WERI-Rb-1 (cell line): ENCODE results near the gene PPFIA2.

Source experiments
- DNase-seq: peaks from one replicate; pipeline ENCODE4 v3.0.0-alpha.2; 2020
- H3K27ac ChIP-seq: fragments of 250-450 bp; sonication (Bioruptor Pico); 2 replicates; pipeline ENCODE4 v1.5.1; 2020; ENCODE audit warnings: mild to moderate bottlenecking, moderate library complexity
- H3K27me3 ChIP-seq: fragments of 250-450 bp; sonication (Bioruptor Pico); 2 replicates; pipeline ENCODE4 v1.5.1; 2021; ENCODE audit warnings: mild to moderate bottlenecking, low read depth, moderate library complexity; ENCODE audit not compliant: insufficient read depth, severe bottlenecking
- H3K36me3 ChIP-seq: fragments of 250-450 bp; sonication (Bioruptor Pico); 2 replicates; pipeline ENCODE4 v1.5.1; 2020; ENCODE audit warnings: mild to moderate bottlenecking, moderate library complexity
- H3K4me3 ChIP-seq: 2 replicates; pipeline ENCODE4 v1.5.1; 2011; ENCODE audit warnings: low read depth, mild to moderate bottlenecking, control low read depth, low read length
- H3K9me3 ChIP-seq: fragments of 250-450 bp; sonication (Bioruptor Pico); 2 replicates; pipeline ENCODE4 v1.5.1; 2021; ENCODE audit warnings: mild to moderate bottlenecking, moderate library complexity; ENCODE audit not compliant: severe bottlenecking
- CTCF ChIP-seq: IDR thresholded peaks from 2 replicates; pipeline ENCODE4 v1.5.1; 2011; ENCODE audit warnings: low read depth, mild to moderate bottlenecking, control low read depth, inconsistent platforms, low read length

Gene PPFIA2

GRCh38 chr12:81520064-81520945, 238.8 kb downstream of the PPFIA2 start:
- no peak for DNase-seq
- Histone ChIP-seq H3K4me3 (no peak overlapping the region), H3K9me3 (no peaks in the 10 kb centered on the region), H3K27me3 (no peaks in the 10 kb centered on the region), H3K27ac (no peak overlapping the region), H3K36me3 (no peaks in the 10 kb centered on the region)
- no peak for TF ChIP-seq CTCF

GRCh38 chr12:81518638-81519037, 240.5 kb downstream of the PPFIA2 start:
- no peak overlapping the region for H3K27ac ChIP-seq
- no peaks in the 10 kb centered on the region for H3K27me3 ChIP-seq
- no peaks in the 10 kb centered on the region for H3K9me3 ChIP-seq
- DNase-seq: no peak
- H3K4me3 ChIP-seq: no peak overlapping the region
- no peak for TF ChIP-seq CTCF
- H3K36me3 ChIP-seq: no peaks in the 10 kb centered on the region

GRCh38 chr12:81517296-81517695, 241.9 kb downstream of the PPFIA2 start:
- H3K36me3 ChIP-seq: no peaks in the 10 kb centered on the region
- no peak for DNase-seq
- H3K4me3 ChIP-seq: no peak overlapping the region
- H3K27me3 ChIP-seq: no peaks in the 10 kb centered on the region
- TF ChIP-seq CTCF: no peak
- no peaks in the 10 kb centered on the region for H3K9me3 ChIP-seq
- H3K27ac ChIP-seq: no peak overlapping the region

GRCh38 chr12:81502912-81503695, 256.0 kb downstream of the PPFIA2 start:
- DNase-seq: no peak
- no peaks in the 10 kb centered on the region for H3K36me3 ChIP-seq
- H3K27me3 ChIP-seq: no peaks in the 10 kb centered on the region

GRCh38 chr12:81500788-81501187, 258.4 kb downstream of the PPFIA2 start:
- Histone ChIP-seq H3K36me3 (no peaks in the 10 kb centered on the region), H3K27me3 (no peaks in the 10 kb centered on the region), H3K9me3 (no peaks in the 10 kb centered on the region), H3K27ac (no peak overlapping the region), H3K4me3 (no peak overlapping the region)
- no peak for TF ChIP-seq CTCF
- DNase-seq: peak; percentile 14

More at GRCh38 chr12:81502912-81503695, 256.0 kb downstream of the PPFIA2 start:
- Histone ChIP-seq H3K27ac (no peak overlapping the region), H3K9me3 (no peaks in the 10 kb centered on the region), H3K4me3 (no peak overlapping the region)
- no peak for TF ChIP-seq CTCF
